Left colon (tissue), 2 donors: ENCODE results near the gene SKP2. TPM values are rescaled to one million over a fixed set of nuclear protein-coding genes. Genes with fewer than 3 reads are reported as not detected.
A peak's percentile ranks its signal among the peaks of the same experiment; 100 is the strongest.
"Not testable (repeated sequence)": the region's sequence is repeated elsewhere in the genome, so short reads cannot be mapped to it uniquely, and the experiment has no call there.

Source experiments
- ATAC-seq: fragments of 200-7000 bp; cut with Tn5 transposase; one replicate; pipeline ENCODE4 v1.9.1; 2020; ENCODE audit warnings: mild to moderate bottlenecking, moderate library complexity
- DNase-seq, 2 donors: peaks; one replicate each; pipeline ENCODE4 v3.0.0-alpha.2; 2020
- intact Hi-C, 2 donors: fragments of 100-400 bp; cut with DNase I in 1 of 2; cut with micrococcal nuclease in 1 of 2; formaldehyde crosslinking; loops; one replicate each; pipeline versions ENCODE4 v1.11.2 to v1.14.0; 2022; cut with DNase I, micrococcal nuclease
- total RNA-seq, 2 donors: library from RNA; stranded (reverse); fragmentation: NEBNext Ultra II Directional; extraction: Animal tissue kit (Norgen Biotek cat#: 25700); gene quantifications; one replicate each; pipeline ENCODE4 v1.2.1, GENCODE V29; 2021
- donor health status: DM: no; HTN: no; CAD: no.
- donor health status: DM: yes; HTN: yes; CAD: no.

Gene SKP2
- total RNA-seq, 2 donors from 2014 or later: 14.4 to 19.1 TPM

- DNase-seq (no peak), ATAC-seq (peak; percentile 73)
- intact Hi-C loops: no loop called here
Measured at GRCh38 chr5:36180556-36181350, 28.8 kb downstream of the SKP2 start.

GRCh38 chr5:36181774-36182173 is 29.9 kb downstream of the SKP2 start:
- ATAC-seq (no peak), DNase-seq (no peak)
- intact Hi-C loops: no loop called here

- ATAC-seq, DNase-seq, intact Hi-C loops: not testable (repeated sequence)
Measured at GRCh38 chr5:36184408-36184807, 32.5 kb downstream of the SKP2 start.

- ATAC-seq (no peak), DNase-seq (no peak)
- intact Hi-C loops: no loop called here
Measured at GRCh38 chr5:36193746-36194145, 41.8 kb downstream of the SKP2 start.

GRCh38 chr5:36198281-36198680 is 46.4 kb downstream of the SKP2 start:
- intact Hi-C loops: no loop called here

GRCh38 chr5:36198783-36199182 is 46.9 kb downstream of the SKP2 start:
- DNase-seq, intact Hi-C loops, ATAC-seq: not testable (repeated sequence)

More at GRCh38 chr5:36198281-36198680, 46.4 kb downstream of the SKP2 start:
- no peak for ATAC-seq
- DNase-seq: no peak

- no peak for ATAC-seq
- intact Hi-C loops: no loop called here
- DNase-seq: no peak
Measured at GRCh38 chr5:36199620-36200019, 47.7 kb downstream of the SKP2 start.

GRCh38 chr5:36200513-36200912 is 48.6 kb downstream of the SKP2 start:
- ATAC-seq (no peak), DNase-seq (no peak)
- intact Hi-C loops: no loop called here

GRCh38 chr5:36202521-36202961 is 50.6 kb downstream of the SKP2 start:
- intact Hi-C loops: no loop called here

GRCh38 chr5:36205329-36205728 is 53.4 kb downstream of the SKP2 start:
- no peak for ATAC-seq

More at GRCh38 chr5:36202521-36202961, 50.6 kb downstream of the SKP2 start:
- ATAC-seq: no peak
- no peak for DNase-seq

GRCh38 chr5:36206913-36207312 is 55.0 kb downstream of the SKP2 start:
- ATAC-seq (no peak), DNase-seq (no peak)
- intact Hi-C loops: no loop called here

More at GRCh38 chr5:36205329-36205728, 53.4 kb downstream of the SKP2 start:
- intact Hi-C loops: no loop called here
- no peak for DNase-seq

- DNase-seq (no peak), ATAC-seq (no peak)
- intact Hi-C loops: no loop called here
Measured at GRCh38 chr5:36208786-36209185, 56.9 kb downstream of the SKP2 start.

- DNase-seq: no peak
Measured at GRCh38 chr5:36209664-36210063, 57.8 kb downstream of the SKP2 start.

GRCh38 chr5:36214436-36214835 is 62.5 kb downstream of the SKP2 start:
- intact Hi-C loops: no loop called here
- ATAC-seq (no peak), DNase-seq (no peak)

More at GRCh38 chr5:36209664-36210063, 57.8 kb downstream of the SKP2 start:
- intact Hi-C loops: no loop called here
- ATAC-seq: no peak

GRCh38 chr5:36215910-36216309 is 64.0 kb downstream of the SKP2 start:
- ATAC-seq (no peak), DNase-seq (no peak)
- intact Hi-C loops: no loop called here

- DNase-seq (no peak), ATAC-seq (no peak)
- intact Hi-C loops: no loop called here
Measured at GRCh38 chr5:36217567-36217966, 65.7 kb downstream of the SKP2 start.

GRCh38 chr5:36217988-36218387 is 66.1 kb downstream of the SKP2 start:
- intact Hi-C loops: no loop called here
- ATAC-seq: no peak
- no peak for DNase-seq

GRCh38 chr5:36222620-36223019 is 70.7 kb downstream of the SKP2 start:
- DNase-seq (no peak), ATAC-seq (no peak)
- intact Hi-C loops: no loop called here

GRCh38 chr5:36227046-36227445 is 75.1 kb downstream of the SKP2 start:
- ATAC-seq: no peak
- intact Hi-C loops: no loop called here
- no peak for DNase-seq

- ATAC-seq (no peak), DNase-seq (no peak)
- intact Hi-C loops: no loop called here
Measured at GRCh38 chr5:36228505-36228904, 76.6 kb downstream of the SKP2 start.
